Inflammatory macrophage treated with lipopolysaccharide for 1 hour (primary cell): ENCODE measurements around the gene DNAI1.
"Not testable (repeated sequence)": the region's sequence is repeated elsewhere in the genome, so short reads cannot be mapped to it uniquely, and the experiment has no call there.

Source experiments
- DNase-seq, 2 donors: peaks; one replicate each; pipeline ENCODE4 v3.0.0-alpha.2; 2020 to 2022

The DNAI1 gene

GRCh38 chr9:34451135-34451534 is 7.5 kb upstream of the DNAI1 start:
- no peak for DNase-seq

GRCh38 chr9:34451545-34451944 is 7.1 kb upstream of the DNAI1 start:
- no peak for DNase-seq

GRCh38 chr9:34452568-34452967 is 6.0 kb upstream of the DNAI1 start:
- DNase-seq: no peak

- peak; percentile 39 to 72 for DNase-seq
Measured at GRCh38 chr9:34454571-34455065, 4.0 kb upstream of the DNAI1 start.

GRCh38 chr9:34456151-34456550 is 2.5 kb upstream of the DNAI1 start:
- DNase-seq: no peak

- no peak for DNase-seq
Measured at GRCh38 chr9:34456746-34457145, 1.9 kb upstream of the DNAI1 start.

- DNase-seq: no peak
Measured at GRCh38 chr9:34457266-34458012, 1.2 kb upstream of the DNAI1 start.

GRCh38 chr9:34458959-34459340 is 345 bp downstream of the DNAI1 start:
- DNase-seq: no peak

- no peak for DNase-seq
Measured at GRCh38 chr9:34459356-34459755, 751 bp downstream of the DNAI1 start.

GRCh38 chr9:34459941-34460340 is 1.3 kb downstream of the DNAI1 start:
- peak in 1 of 2 donors; percentile 15 for DNase-seq

GRCh38 chr9:34463098-34463900 is 4.7 kb downstream of the DNAI1 start:
- no peak for DNase-seq

- no peak for DNase-seq
Measured at GRCh38 chr9:34463901-34464232, 5.3 kb downstream of the DNAI1 start.

GRCh38 chr9:34464571-34464970 is 6.0 kb downstream of the DNAI1 start:
- DNase-seq: no peak

GRCh38 chr9:34465468-34465867 is 6.9 kb downstream of the DNAI1 start:
- DNase-seq: no peak

GRCh38 chr9:34475097-34475496 is 16.5 kb downstream of the DNAI1 start:
- DNase-seq: no peak

- DNase-seq: no peak
Measured at GRCh38 chr9:34477541-34477940, 18.9 kb downstream of the DNAI1 start.

GRCh38 chr9:34479431-34479866 is 20.8 kb downstream of the DNAI1 start:
- DNase-seq: no peak

GRCh38 chr9:34481620-34482019 is 23.0 kb downstream of the DNAI1 start:
- not testable (repeated sequence) for DNase-seq

- not testable (repeated sequence) for DNase-seq
Measured at GRCh38 chr9:34482746-34483145, 24.1 kb downstream of the DNAI1 start.

GRCh38 chr9:34484678-34485077 is 26.1 kb downstream of the DNAI1 start:
- no peak for DNase-seq

GRCh38 chr9:34485822-34486221 is 27.2 kb downstream of the DNAI1 start:
- no peak for DNase-seq

- no peak for DNase-seq
Measured at GRCh38 chr9:34486572-34486971, 28.0 kb downstream of the DNAI1 start.

- no peak for DNase-seq
Measured at GRCh38 chr9:34490360-34490759, 31.8 kb downstream of the DNAI1 start.

GRCh38 chr9:34490760-34491159 is 32.2 kb downstream of the DNAI1 start:
- no peak for DNase-seq
